Activated CD4-positive, CD25-positive, alpha-beta regulatory T cell treated with anti-CD3 and anti-CD28 coated beads, Interleukin-2, amount 50 U/mL, for 16 hours (primary cell): ENCODE data around the gene TAPBP.
"Not testable (repeated sequence)": the region's sequence is repeated elsewhere in the genome, so short reads cannot be mapped to it uniquely, and the experiment has no call there.

Experiments used
- DNase-seq: peaks from one replicate; pipeline ENCODE4 v3.0.0-alpha.2; 2020; ENCODE audit warnings: low read depth, low spot score

The TAPBP gene

DNA sequence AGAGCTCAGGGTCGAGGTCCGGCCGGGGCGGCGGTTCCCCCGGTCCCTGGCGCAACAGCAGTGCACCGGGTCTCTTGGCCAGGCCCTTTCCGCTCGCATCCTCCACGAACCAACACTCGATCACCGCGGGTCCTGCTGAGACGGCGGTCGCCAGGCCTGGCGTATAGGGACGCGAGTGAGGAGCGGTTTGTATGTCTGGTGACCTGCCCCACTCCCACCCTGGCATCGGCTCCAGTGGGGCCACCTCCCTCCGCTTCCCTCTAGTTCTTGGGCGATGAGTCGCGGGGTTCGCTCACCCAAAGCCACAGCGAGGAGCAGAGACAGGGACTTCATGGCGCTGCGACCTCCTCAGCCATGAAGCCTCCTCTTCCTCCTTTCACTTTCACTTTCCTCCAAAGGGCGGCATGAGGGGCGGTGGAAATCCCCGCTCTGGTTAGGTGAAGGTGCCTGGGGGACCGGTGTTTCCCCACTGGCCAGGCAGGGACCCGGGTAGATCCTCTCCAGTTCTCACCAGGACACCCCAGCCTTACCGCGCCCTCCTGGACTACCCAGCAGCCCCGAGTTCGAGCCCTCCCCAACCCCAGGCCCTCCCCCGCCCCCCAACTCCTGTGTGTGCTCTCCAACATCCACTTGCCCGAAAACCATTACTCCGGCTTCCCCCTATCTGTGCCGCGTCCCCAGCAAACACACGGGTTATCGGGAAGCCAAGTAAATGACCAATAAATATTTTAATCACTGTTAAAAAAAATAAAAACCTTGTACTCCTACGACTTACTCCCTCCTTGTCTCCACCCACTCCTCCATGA is at the start of gene TAPBP:
Gene TAPBP, minus strand, starts transcription at position 370 of the 806 bp plus-strand sequence. Its CDS starts 37 bp downstream, at position 333.
- peak; percentile 73 for DNase-seq

- not testable (repeated sequence) for DNase-seq
These were observed 49.6 kb upstream of the TAPBP start for GRCh38 chr6:33363486-33363885.

DNA sequence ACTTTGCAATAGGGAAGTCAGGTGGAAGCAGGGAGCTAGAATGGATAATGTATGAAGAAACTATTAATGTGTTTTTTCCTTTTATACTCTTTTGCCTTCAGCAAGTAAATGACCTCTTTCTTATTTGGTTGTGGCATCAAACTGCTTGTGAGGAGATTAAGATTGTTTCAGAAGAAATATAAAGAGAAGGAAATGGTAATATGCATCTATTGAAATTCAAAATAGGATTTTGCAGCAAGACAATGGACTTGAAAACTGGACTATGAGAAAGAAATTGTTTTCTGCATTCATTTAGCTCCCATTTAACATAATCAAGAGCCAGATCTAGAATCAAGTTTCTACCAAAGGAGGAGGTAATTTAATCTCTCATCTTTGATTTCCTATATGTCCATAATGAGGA is 45.5 kb upstream of the TAPBP start:
- DNase-seq = no peak

- not testable (repeated sequence) for DNase-seq
These were observed 43.4 kb upstream of the TAPBP start for GRCh38 chr6:33357160-33357871.

- DNase-seq = no peak
These were observed 42.4 kb upstream of the TAPBP start for GRCh38 chr6:33356295-33356694.

DNA sequence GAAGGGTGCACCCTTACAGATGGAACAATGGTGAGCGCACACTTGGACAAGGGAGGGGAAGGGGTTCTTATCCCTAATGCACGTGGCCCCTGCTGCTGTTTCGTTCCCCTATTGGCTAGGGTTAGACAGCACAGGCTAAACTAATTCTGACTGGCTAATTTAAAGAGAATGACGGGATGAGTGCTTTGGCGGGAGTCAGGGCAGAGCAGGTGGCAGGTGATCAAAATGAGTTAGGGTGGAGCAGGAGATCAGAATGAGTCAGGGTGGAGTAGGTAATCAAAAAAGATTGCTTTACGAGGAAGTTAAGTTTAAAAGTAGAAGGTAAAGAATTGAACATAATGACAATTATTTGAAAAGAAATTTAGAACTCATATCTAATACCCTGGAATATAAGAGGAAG is 42.0 kb upstream of the TAPBP start:
- DNase-seq = not testable (repeated sequence)

DNA sequence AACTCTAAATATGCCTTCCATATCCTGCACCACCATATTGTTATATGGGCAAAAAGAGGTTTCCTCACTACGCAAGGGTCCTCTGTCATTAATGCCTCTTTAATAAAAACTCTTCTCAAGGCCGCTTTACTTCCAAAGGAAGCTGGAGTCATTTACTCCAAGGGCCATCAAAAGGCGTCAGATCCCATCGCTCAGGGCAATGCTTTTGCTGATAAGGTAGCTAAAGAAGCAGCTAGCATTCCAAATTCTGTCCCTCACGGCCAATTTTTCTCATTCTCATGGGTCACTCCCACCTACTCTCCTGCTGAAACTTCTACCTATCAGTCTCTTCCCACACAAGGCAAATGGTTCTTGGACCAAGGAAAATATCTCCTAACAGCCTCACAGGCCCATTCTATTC is 33.9 kb upstream of the TAPBP start:
- no peak for DNase-seq

- DNase-seq = not testable (repeated sequence)
These were observed 33.1 kb upstream of the TAPBP start for GRCh38 chr6:33346972-33347371.

GRCh38 chr6:33344701-33345697 is 31.1 kb upstream of the TAPBP start:
- DNase-seq = peak; percentile 48

DNA sequence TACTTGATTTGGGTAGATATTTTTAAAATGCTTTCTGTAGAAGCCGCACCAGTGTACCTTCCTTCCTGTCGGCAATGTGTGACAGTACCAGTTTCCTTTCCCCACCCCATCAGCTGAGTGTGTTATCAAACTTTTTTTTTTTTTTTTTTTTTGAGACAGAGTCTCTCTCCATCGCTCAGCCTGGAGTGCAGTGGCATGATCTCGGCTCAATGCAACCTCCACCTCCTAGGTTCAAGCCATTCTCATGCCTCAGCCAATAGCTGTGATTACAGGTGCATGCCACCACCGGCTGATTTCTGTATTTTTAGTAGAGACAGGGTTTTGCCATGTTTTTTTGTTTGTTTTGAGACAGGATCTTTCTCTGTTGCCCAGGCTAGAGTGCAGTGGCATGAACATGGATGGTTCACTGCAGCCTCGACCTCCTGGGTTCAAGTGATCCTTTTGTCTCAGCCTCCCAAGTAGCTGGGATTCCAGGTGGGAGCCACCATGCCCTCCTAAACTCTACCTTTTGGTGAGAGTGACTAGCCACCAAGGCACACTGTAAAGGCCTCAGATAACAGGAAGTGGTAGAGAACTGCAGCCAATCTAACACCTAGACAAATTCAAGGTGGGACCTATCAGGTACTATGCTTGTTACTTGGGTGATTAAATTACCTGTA is 30.2 kb upstream of the TAPBP start:
- peak; percentile 48 for DNase-seq

DNA sequence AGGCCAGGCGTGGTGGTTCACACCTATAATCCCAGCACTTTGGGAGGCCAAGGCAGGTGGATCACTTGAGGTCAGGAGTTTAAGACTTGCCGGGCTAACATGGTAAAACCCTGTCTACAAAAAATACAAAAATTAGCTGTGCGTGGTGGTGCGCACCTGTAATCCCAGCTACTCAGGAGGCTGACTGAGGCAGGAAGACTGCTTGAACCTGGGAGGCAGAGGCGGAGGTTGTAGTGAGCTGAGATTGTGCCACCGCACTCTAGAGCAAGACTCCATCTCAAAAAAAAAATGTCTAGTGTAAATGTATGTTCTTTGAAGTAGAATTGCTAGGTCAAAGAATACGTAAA is 29.7 kb upstream of the TAPBP start:
- not testable (repeated sequence) for DNase-seq

- DNase-seq = no peak
These were observed 25.3 kb upstream of the TAPBP start for GRCh38 chr6:33339193-33339592.

DNA sequence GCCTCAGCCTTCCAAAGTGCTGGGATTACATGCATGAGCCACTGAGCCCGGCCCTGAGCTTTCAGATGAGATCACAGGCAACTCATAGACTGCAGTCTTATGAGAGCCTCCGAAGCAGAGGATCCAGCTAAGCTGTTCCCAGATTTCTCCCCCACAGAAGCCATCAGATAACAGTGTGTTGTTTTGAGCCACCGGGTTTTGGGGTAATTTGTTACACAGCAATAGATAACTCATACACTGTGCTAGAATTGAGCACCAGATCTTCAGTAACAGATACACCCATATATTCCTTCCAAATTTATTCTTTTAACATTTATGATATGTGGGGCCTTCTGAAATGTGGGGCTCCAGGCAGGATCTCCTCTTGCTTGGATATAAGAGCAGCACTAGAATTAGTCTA is 22.6 kb upstream of the TAPBP start:
- no peak for DNase-seq

GRCh38 chr6:33335916-33336315 is 22.0 kb upstream of the TAPBP start:
- no peak for DNase-seq

DNA sequence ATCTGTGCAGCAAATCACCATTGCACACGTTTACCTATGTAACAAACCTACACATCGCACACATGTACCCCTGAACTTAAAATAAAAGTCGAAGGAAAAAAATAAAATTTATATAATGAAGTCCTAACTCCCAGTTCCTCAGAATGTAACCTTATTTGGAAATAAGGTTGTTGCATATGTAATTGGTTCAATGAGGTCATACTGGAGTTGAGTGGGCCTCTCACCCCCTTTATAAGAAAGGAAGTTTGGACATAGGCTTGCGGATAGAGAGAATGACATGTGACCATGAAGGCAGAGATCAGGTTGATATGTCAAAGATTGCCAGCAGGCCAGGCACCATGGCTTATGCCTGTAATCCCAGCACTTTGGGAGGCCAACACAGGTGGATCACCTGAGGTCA is 19.8 kb upstream of the TAPBP start:
- DNase-seq = no peak

- DNase-seq = no peak
These were observed 16.9 kb upstream of the TAPBP start for GRCh38 chr6:33330736-33331135.

DNA sequence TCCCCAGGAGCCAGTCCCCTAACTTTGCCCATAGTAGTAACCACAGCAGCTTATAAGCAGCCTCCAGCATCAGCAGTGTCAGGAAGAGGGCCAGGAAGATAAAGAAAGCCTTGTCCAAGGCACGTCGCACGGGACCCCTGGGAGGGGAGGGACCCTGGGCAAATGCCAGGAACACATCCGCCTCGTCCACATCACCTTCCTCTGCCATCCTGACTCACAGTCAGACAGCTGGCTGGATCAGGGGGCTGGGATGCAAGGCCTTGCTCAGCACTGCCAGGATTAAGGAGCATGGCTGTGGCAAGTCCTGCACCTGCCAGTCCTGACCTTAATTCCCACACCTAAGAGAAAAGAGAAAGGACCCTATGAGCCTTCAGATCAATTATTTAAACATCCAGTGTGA is 15.2 kb upstream of the TAPBP start:
- DNase-seq = no peak

DNA sequence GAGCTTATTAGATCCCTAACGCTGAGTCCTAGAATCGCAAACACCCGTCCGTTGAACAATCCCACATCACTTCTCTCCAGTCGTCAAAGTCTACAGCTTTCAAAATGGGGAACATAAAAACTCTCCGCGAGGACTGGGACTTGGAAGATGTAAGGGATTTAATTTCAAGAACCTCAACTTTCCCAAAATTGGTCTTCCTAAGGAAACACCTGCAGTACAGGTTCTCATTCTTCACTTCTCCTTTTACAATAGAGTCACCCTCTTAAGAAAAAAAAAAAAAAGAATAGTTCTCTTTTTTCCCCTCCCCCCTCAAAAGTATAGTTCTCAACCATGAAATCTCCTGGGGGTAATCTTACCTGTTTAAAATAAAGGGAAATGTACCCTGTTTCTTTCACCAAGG is 10.2 kb upstream of the TAPBP start:
- DNase-seq = no peak

- DNase-seq = no peak
These were observed 9.7 kb upstream of the TAPBP start for GRCh38 chr6:33323623-33323948.

DNA sequence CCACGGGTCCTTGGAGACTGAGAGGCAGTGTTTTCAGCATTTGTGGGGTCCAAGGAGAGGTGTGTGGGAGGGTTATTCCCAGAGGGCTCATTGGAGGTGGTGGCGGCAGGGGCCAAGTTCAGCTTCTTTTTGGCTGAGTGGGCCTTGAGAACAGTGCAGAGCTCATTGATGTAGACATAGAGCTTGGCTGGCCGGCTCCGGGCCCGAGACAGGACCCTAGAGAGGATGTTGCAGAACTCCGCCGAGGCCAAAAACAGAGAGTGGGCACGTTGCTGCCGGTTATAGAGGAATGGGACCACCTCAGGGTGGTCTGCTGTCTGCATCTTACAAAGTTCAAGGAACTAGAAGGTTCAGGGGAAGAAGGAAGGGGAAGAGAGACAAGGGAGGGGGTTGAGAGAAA is 7.3 kb upstream of the TAPBP start:
- no peak for DNase-seq

DNA sequence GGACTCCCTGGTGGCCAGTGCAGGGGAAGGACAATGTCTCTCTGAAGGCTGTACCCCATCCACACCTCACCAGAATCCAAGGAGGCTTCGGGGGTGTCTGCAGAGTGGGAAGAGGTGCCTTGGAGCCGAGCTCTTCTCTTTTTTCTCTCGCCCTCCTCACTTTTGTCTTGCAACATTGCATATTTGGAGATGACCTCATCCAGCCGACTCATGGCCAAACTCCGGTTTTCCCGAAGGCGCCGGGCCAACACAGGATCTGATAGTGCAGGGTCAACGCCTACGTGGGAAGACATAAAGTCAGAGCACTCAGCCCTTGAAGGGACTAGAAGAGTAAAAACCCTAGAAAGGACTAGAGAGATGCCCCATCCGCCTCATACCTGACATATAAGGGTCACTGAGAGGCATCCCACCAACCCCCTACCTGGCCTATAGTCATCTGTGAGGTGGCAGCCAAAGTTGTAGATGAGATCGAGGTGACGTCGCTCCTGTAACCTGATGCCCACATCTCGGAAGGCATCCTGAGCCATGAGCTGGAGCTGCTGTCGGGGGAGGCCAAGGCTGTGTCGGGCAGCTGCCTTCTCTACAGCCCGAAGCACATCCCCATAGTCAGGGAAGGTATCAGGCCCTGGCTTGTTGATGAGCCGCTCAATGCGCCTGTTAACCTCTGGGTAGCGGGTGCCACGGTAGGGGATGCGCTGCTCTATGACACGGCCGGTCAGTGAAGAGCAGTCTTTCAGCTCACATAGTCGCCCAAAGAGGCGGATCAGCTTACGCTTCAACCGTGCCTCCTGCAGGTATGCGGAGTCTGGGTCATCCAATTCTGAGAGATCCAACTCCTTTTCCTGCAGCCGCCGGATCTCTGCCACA is 6.7 kb upstream of the TAPBP start:
- no peak for DNase-seq
